GM23338 (cell line): Measurements from ENCODE around the gene MAMDC2. TPM values are rescaled to one million over a fixed set of nuclear protein-coding genes. Genes with fewer than 3 reads are reported as not detected.

Experiments used
- EZH2phosphoT487 ChIP-seq: fragments of 200-600 bp; sonication (generic); IDR thresholded peaks from one replicate; pipeline ENCODE4 v1.8.1; 2018; ENCODE audit warnings: antibody characterized with exemption; ENCODE audit not compliant: unreplicated experiment
- NANOG ChIP-seq: IDR thresholded peaks from 2 replicates; pipeline ENCODE4 v1.6.1; 2016; ENCODE audit warnings: antibody characterized with exemption, borderline replicate concordance
- ZNF114 ChIP-seq: fragments of 250-450 bp; sonication (Bioruptor Pico); IDR thresholded peaks from 2 replicates; pipeline ENCODE4 v1.5.0; 2020; ENCODE audit warnings: mild to moderate bottlenecking, moderate library complexity
- ZNF331 ChIP-seq: fragments of 250-450 bp; sonication (Bioruptor Pico); IDR thresholded peaks from 2 replicates; pipeline ENCODE4 v1.5.0; 2020; ENCODE audit warnings: low read depth, mild to moderate bottlenecking, moderate library complexity
- ZNF462 ChIP-seq: fragments of 250-450 bp; sonication (Bioruptor Pico); IDR thresholded peaks from 2 replicates; pipeline ENCODE4 v1.5.0; 2020; ENCODE audit warnings: mild to moderate bottlenecking, moderate library complexity
- polyA plus RNA-seq: library from polyadenylated mRNA; unstranded; fragments of >200 nt; fragmentation: Nextera tagmentation; extraction: Ambion mirVana; gene quantifications from 2 replicates; pipeline ENCODE4 v1.2.1, GENCODE V29; 2016
- total RNA-seq: library from RNA; depleted of rRNA; stranded (reverse); fragments of >200 nt; shearing (Covaris generic); gene quantifications from 2 replicates; pipeline ENCODE4 v1.2.3, GENCODE V29; 2014
- TF ChIP-seq, protein P1 (sequence below): IDR thresholded peaks from 2 replicates; pipeline ENCODE4 v1.6.1; 2016; ENCODE audit warnings: antibody characterized with exemption
- TF ChIP-seq, protein P2 (sequence below): IDR thresholded peaks from one replicate; pipeline ENCODE4 v1.6.1; 2018; ENCODE audit warnings: antibody characterized with exemption; ENCODE audit not compliant: unreplicated experiment

The MAMDC2 gene
- total and polyA plus RNA-seq, 2 experiments from 2014 or later = 7.7 to 19.6 TPM

- TF ChIP-seq ZNF462 (CRISPR knock-in tag) (no peak), EZH2phosphoT487 (no peak), ZNF114 (CRISPR knock-in tag) (no peak), NANOG (no peak), ZNF331 (no peak)
- TF ChIP-seq, protein P1, sequence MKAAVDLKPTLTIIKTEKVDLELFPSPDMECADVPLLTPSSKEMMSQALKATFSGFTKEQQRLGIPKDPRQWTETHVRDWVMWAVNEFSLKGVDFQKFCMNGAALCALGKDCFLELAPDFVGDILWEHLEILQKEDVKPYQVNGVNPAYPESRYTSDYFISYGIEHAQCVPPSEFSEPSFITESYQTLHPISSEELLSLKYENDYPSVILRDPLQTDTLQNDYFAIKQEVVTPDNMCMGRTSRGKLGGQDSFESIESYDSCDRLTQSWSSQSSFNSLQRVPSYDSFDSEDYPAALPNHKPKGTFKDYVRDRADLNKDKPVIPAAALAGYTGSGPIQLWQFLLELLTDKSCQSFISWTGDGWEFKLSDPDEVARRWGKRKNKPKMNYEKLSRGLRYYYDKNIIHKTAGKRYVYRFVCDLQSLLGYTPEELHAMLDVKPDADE = no peak
- TF ChIP-seq, protein P2, sequence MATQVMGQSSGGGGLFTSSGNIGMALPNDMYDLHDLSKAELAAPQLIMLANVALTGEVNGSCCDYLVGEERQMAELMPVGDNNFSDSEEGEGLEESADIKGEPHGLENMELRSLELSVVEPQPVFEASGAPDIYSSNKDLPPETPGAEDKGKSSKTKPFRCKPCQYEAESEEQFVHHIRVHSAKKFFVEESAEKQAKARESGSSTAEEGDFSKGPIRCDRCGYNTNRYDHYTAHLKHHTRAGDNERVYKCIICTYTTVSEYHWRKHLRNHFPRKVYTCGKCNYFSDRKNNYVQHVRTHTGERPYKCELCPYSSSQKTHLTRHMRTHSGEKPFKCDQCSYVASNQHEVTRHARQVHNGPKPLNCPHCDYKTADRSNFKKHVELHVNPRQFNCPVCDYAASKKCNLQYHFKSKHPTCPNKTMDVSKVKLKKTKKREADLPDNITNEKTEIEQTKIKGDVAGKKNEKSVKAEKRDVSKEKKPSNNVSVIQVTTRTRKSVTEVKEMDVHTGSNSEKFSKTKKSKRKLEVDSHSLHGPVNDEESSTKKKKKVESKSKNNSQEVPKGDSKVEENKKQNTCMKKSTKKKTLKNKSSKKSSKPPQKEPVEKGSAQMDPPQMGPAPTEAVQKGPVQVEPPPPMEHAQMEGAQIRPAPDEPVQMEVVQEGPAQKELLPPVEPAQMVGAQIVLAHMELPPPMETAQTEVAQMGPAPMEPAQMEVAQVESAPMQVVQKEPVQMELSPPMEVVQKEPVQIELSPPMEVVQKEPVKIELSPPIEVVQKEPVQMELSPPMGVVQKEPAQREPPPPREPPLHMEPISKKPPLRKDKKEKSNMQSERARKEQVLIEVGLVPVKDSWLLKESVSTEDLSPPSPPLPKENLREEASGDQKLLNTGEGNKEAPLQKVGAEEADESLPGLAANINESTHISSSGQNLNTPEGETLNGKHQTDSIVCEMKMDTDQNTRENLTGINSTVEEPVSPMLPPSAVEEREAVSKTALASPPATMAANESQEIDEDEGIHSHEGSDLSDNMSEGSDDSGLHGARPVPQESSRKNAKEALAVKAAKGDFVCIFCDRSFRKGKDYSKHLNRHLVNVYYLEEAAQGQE = no peak
These were observed 12.0 kb downstream of the MAMDC2 start (continued) for GRCh38 chr9:70055406-70056210.
